Measurements from ENCODE around the gene KBTBD13. TPM values are rescaled to one million over a fixed set of nuclear protein-coding genes. Genes with fewer than 3 reads are reported as not detected.

Gene KBTBD13
- total RNA-seq, 4 donors from 2014 or later: not detected

- H3K27me3 ChIP-seq: no peaks in the 10 kb centered on the region
- H3K4me1 ChIP-seq: peaks cover 3 to 38% (median 14%) of the 10 kb centered on the region in 3 donors
- no peaks in the 10 kb centered on the region for H3K9me3 ChIP-seq
- no peak for TF ChIP-seq EP300 (IDR thresholded peaks at IDR 0.05)
- peak; percentile 96 for TF ChIP-seq POLR2AphosphoS5 (IDR thresholded peaks at IDR 0.05)
- TF ChIP-seq POLR2A (IDR thresholded peaks at IDR 0.05): peak; percentile 90 to 93
- peak in 3 of 4 experiments; percentile 27 to 39 (median 36) for TF ChIP-seq CTCF (IDR thresholded peaks at IDR 0.05)
- ATAC-seq: peak; percentile 92
- 0 to 2% methylated on average over 12 to 21 of the region's 73 CpGs for WGBS, 2 donors (ENCODE audit: low coverage in 1 of 2)
- H3K27ac ChIP-seq: peak within 1 kb of the TSS; percentile 11 to 89 (median 69)
- peaks cover 0 to 27% of the 10 kb centered on the region in 2 donors for H3K36me3 ChIP-seq
- H3K4me3 ChIP-seq: peak within 1 kb of the TSS; percentile 52 to 93
These were observed 47.4 kb upstream of the KBTBD13 start, which contains the start of gene MTFMT for GRCh38 chr15:65028921-65029735. Gene MTFMT, minus strand, starts transcription at chr15:65029639. Its CDS starts 26 bp downstream, at chr15:65029613.

- H3K27ac ChIP-seq: peak overlapping the region in 3 of 4 donors; percentile 52 to 89 (median 86)
- H3K36me3 ChIP-seq: peaks cover 0 to 21% of the 10 kb centered on the region in 2 donors
- peak overlapping the region; percentile 52 to 93 for H3K4me3 ChIP-seq
- TF ChIP-seq POLR2AphosphoS5 (IDR thresholded peaks at IDR 0.05): no peak
- no peak for TF ChIP-seq EP300 (IDR thresholded peaks at IDR 0.05)
- no peak for TF ChIP-seq POLR2A (IDR thresholded peaks at IDR 0.05)
- TF ChIP-seq CTCF (IDR thresholded peaks at IDR 0.05): no peak
- WGBS, 2 donors (ENCODE audit: low coverage in 1 of 2): 42 to 52% methylated on average over 7 to 10 of the region's 12 CpGs
- H3K27me3 ChIP-seq: no peaks in the 10 kb centered on the region
- H3K4me1 ChIP-seq: peaks cover 3 to 39% (median 14%) of the 10 kb centered on the region in 3 donors
- no peaks in the 10 kb centered on the region for H3K9me3 ChIP-seq
- no peak for ATAC-seq
These were observed 46.8 kb upstream of the KBTBD13 start for GRCh38 chr15:65029736-65030208.

GRCh38 chr15:65032801-65033537 lies 43.6 kb upstream of the KBTBD13 start:
- H3K27ac ChIP-seq: peak overlapping the region in 1 of 4 donors; percentile 1

GRCh38 chr15:65033659-65034269 lies 42.8 kb upstream of the KBTBD13 start:
- Histone ChIP-seq H3K27me3 (no peaks in the 10 kb centered on the region), H3K4me3 (no peak overlapping the region), H3K4me1 (peaks cover 0 to 26% (median 4%) of the 10 kb centered on the region in 3 donors), H3K36me3 (no peaks in the 10 kb centered on the region), H3K9me3 (no peaks in the 10 kb centered on the region), H3K27ac (peak overlapping the region in 1 of 4 donors; percentile 1)
- 10 to 11% methylated on average over 3 to 4 of the region's 4 CpGs for WGBS, 2 donors (ENCODE audit: low coverage in 1 of 2)
- TF ChIP-seq CTCF (IDR thresholded peaks at IDR 0.05) (peak; percentile 32 to 64 (median 52)), EP300 (IDR thresholded peaks at IDR 0.05) (no peak), POLR2AphosphoS5 (IDR thresholded peaks at IDR 0.05) (no peak), POLR2A (IDR thresholded peaks at IDR 0.05) (no peak)
- peak; percentile 28 for ATAC-seq

More at GRCh38 chr15:65032801-65033537, 43.6 kb upstream of the KBTBD13 start:
- Histone ChIP-seq H3K36me3 (no peaks in the 10 kb centered on the region), H3K9me3 (no peaks in the 10 kb centered on the region), H3K4me1 (peaks cover under 1 to 26% (median 10%) of the 10 kb centered on the region in 3 donors), H3K27me3 (no peaks in the 10 kb centered on the region), H3K4me3 (no peak overlapping the region)
- ATAC-seq: peak; percentile 71
- 31 to 35% methylated on average over 4 to 5 of the region's 13 CpGs for WGBS, 2 donors (ENCODE audit: low coverage in 1 of 2)
- TF ChIP-seq CTCF (IDR thresholded peaks at IDR 0.05): peak; percentile 51 to 78 (median 66)
- TF ChIP-seq POLR2A (IDR thresholded peaks at IDR 0.05): no peak
